ENCODE data around the gene MITD1. TPM values are rescaled to one million over a fixed set of nuclear protein-coding genes. Genes with fewer than 3 reads are reported as not detected.

MITD1 gene
- total RNA-seq, 1 experiment from 2014 or later, result 29.3 TPM

DNA sequence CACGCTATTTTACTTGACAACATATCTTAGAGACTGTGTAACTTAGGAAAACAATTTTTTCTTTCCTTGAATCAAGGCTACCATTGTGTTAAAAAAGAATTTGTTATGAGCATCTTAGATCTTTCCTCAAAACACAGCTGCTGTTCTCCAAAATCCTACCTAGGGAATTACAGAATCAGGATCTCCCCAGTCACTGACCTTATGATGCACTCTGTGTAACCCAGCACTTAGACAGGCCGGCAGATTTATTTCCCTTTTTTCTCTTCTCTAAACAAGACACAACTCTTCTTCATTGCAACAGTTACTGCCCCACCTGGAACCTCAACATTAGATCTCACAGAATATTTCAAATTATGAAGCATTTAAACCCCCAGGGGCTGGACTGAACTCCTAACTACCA is 52.9 kb downstream of the MITD1 start:
- intact Hi-C loops (cut with micrococcal nuclease; ENCODE audit: unreplicated experiment), result no loop called here
- no TSS peak for BruUV-seq (replicated peaks)
- Mint-ChIP-seq H3K9me3 (ENCODE audit: unreplicated experiment) (peaks cover 24% of the 10 kb centered on the region), H3K36me3 (ENCODE audit: insufficient read depth, unreplicated experiment) (peaks cover 6% of the 10 kb centered on the region), H3K27ac (ENCODE audit: unreplicated experiment) (no peak overlapping the region), H3K4me3 (ENCODE audit: unreplicated experiment) (no peak overlapping the region), H3K4me1 (ENCODE audit: low read depth, unreplicated experiment) (no peaks in the 10 kb centered on the region), H3K27me3 (ENCODE audit: insufficient read depth, unreplicated experiment) (no peaks in the 10 kb centered on the region)
- ChIA-PET POLR2A (no interaction called here), CTCF (no interaction called here)
- TF ChIP-seq, protein P1, sequence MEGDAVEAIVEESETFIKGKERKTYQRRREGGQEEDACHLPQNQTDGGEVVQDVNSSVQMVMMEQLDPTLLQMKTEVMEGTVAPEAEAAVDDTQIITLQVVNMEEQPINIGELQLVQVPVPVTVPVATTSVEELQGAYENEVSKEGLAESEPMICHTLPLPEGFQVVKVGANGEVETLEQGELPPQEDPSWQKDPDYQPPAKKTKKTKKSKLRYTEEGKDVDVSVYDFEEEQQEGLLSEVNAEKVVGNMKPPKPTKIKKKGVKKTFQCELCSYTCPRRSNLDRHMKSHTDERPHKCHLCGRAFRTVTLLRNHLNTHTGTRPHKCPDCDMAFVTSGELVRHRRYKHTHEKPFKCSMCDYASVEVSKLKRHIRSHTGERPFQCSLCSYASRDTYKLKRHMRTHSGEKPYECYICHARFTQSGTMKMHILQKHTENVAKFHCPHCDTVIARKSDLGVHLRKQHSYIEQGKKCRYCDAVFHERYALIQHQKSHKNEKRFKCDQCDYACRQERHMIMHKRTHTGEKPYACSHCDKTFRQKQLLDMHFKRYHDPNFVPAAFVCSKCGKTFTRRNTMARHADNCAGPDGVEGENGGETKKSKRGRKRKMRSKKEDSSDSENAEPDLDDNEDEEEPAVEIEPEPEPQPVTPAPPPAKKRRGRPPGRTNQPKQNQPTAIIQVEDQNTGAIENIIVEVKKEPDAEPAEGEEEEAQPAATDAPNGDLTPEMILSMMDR (IDR thresholded peaks at IDR 0.05; ENCODE audit: insufficient read depth in 1 of 2, low read depth in 1 of 2, low read length in 1 of 2, severe bottlenecking in 1 of 2, unreplicated experiment in 1 of 2), result no peak
- Histone ChIP-seq H3K9me3 (0 out of 2 replicates have a peak, but pooled peaks cover under 1% of the 10 kb centered on the region), H3K4me1 (no peaks in the 10 kb centered on the region), H3K36me3 (ENCODE audit: control insufficient read depth, insufficient read depth, low read length) (no peaks in the 10 kb centered on the region), H3K4me3 (ENCODE audit: low read depth, low read length) (no peak overlapping the region), H3K27me3 (replicated peaks; ENCODE audit: control insufficient read depth, insufficient read depth, low read length) (no peaks in the 10 kb centered on the region)
- DNase-seq, result no peak

Other genes starting within 250 kb of the MITD1 start
- 0.77 and 1.1 TPM in 2 replicates for gene CRACDL, start 244.8 kb downstream of the MITD1 start, total RNA-seq (2022)
- gene C2orf15, start 39.4 kb downstream of the MITD1 start, total RNA-seq (2022), result 11.3 and 12.5 TPM in 2 replicates
- 8.9 and 9.9 TPM in 2 replicates for gene TSGA10, start 26.1 kb downstream of the MITD1 start, total RNA-seq (2022)
- 9.4 and 10.2 TPM in 2 replicates for gene LIPT1, start 26.1 kb downstream of the MITD1 start, total RNA-seq (2022)
- 49.9 and 51.2 TPM in 2 replicates for gene MRPL30, start 126 bp upstream of the MITD1 start, total RNA-seq (2022)
- gene LYG2, start 74.6 kb upstream of the MITD1 start, total RNA-seq (2022), result not detected in 2 replicates
- 0.67 and 0.93 TPM in 2 replicates for gene LYG1, start 120.1 kb upstream of the MITD1 start, total RNA-seq (2022)
- gene TXNDC9, start 155.3 kb upstream of the MITD1 start, total RNA-seq (2022), result 41.1 and 48.2 TPM in 2 replicates
- gene EIF5B, start 156.3 kb upstream of the MITD1 start, total RNA-seq (2022), result 71.5 and 79.5 TPM in 2 replicates